Keratinocyte (primary cell): ENCODE measurements around the gene MYADM.

ENCODE experiments used
- CTCF ChIP-seq, 3 experiments: IDR thresholded peaks in 1 of 3; conservative IDR thresholded peaks in 1 of 3; optimal IDR thresholded peaks in 1 of 3; 2 replicates in 2 of 3; 3 replicates in 1 of 3; pipeline versions ENCODE3 to v1.5.1; 2011; ENCODE audit warnings: low read length in 3 of 3, mild to moderate bottlenecking in 3 of 3, moderate library complexity in 2 of 3, control low read depth in 1 of 3, inconsistent platforms in 1 of 3; ENCODE audit not compliant: insufficient read depth in 2 of 3; ENCODE audit errors: extremely low read depth in 1 of 3
- EZH2 ChIP-seq: IDR thresholded peaks from one replicate; pipeline ENCODE4 v1.6.1; 2012; ENCODE audit warnings: inconsistent platforms, mild to moderate bottlenecking, low read length, moderate library complexity

- TF ChIP-seq EZH2 = peak; percentile 45
- peak; percentile 57 to 92 (median 90) for TF ChIP-seq CTCF (optimal IDR thresholded peaks at IDR 0.05 in 1 of 3, IDR thresholded peaks at IDR 0.05 in 1 of 3, conservative IDR thresholded peaks at IDR 0.05 in 1 of 3; ENCODE audit: extremely low read depth in 1 of 3, insufficient read depth in 2 of 3, low read length in 3 of 3)
These were observed 38.8 kb downstream of the MYADM start for GRCh38 chr19:53906211-53907192.
